H9 (cell line): ENCODE measurements around the gene TECPR2. TPM values are rescaled to one million over a fixed set of nuclear protein-coding genes. Genes with fewer than 3 reads are reported as not detected.

Source experiments
- DNase-seq: peaks from one replicate; pipeline ENCODE4 v3.0.0-alpha.2; 2017
- H2AFZ ChIP-seq: one replicate; pipeline ENCODE4 v1.6.1; 2013; ENCODE audit warnings: mild to moderate bottlenecking, low read length, control low read depth, moderate library complexity
- H2AK5ac ChIP-seq: 2 replicates; pipeline ENCODE4 v1.6.1; 2013; ENCODE audit warnings: low read length, control low read depth, mixed read lengths; ENCODE audit not compliant: insufficient read length
- H2BK120ac ChIP-seq: one replicate; pipeline ENCODE4 v1.6.1; 2013; ENCODE audit warnings: low read depth, mild to moderate bottlenecking, low read length, control low read depth, inconsistent platforms; ENCODE audit not compliant: poor library complexity, severe bottlenecking
- H2BK12ac ChIP-seq: 2 replicates; pipeline ENCODE4 v1.6.1; 2013; ENCODE audit warnings: low read length, control low read depth, mixed read lengths, low read depth; ENCODE audit not compliant: insufficient read length
- H2BK15ac ChIP-seq: 2 replicates; pipeline ENCODE4 v1.6.1; 2013; ENCODE audit warnings: low read depth, low read length, control low read depth
- H2BK20ac ChIP-seq: one replicate; pipeline ENCODE4 v1.6.1; 2013; ENCODE audit warnings: low read depth, mild to moderate bottlenecking, low read length, control low read depth, inconsistent platforms; ENCODE audit not compliant: poor library complexity, severe bottlenecking
- H2BK5ac ChIP-seq: 2 replicates; pipeline ENCODE4 v1.6.1; 2013; ENCODE audit warnings: low read length, control low read depth, mixed read lengths; ENCODE audit not compliant: insufficient read length
- H3K14ac ChIP-seq: 2 replicates; pipeline ENCODE4 v1.6.1; 2013; ENCODE audit warnings: low read length, control low read depth; ENCODE audit not compliant: insufficient read depth
- H3K18ac ChIP-seq: 2 replicates; pipeline ENCODE4 v1.6.1; 2013; ENCODE audit warnings: low read depth, mild to moderate bottlenecking, mixed read lengths, low read length, control low read depth; ENCODE audit not compliant: insufficient read length
- H3K23ac ChIP-seq: 2 replicates; pipeline ENCODE4 v1.6.1; 2013; ENCODE audit warnings: low read length, control low read depth, mixed read lengths, low read depth; ENCODE audit not compliant: insufficient read length
- H3K23me2 ChIP-seq: 2 replicates; pipeline ENCODE4 v1.6.1; 2013; ENCODE audit warnings: low read depth, mild to moderate bottlenecking, mixed read lengths, low read length, control low read depth; ENCODE audit not compliant: insufficient read length, poor library complexity, severe bottlenecking
- H3K27ac ChIP-seq: 2 replicates; pipeline ENCODE4 v1.5.1; 2013; ENCODE audit warnings: low read length, control low read depth, mixed read lengths, low read depth; ENCODE audit not compliant: insufficient read length
- H3K27me3 ChIP-seq: 2 replicates; pipeline ENCODE4 v1.6.1; 2013; ENCODE audit warnings: low read length, control low read depth, inconsistent platforms; ENCODE audit not compliant: insufficient read depth
- H3K4ac ChIP-seq: 2 replicates; pipeline ENCODE4 v1.6.1; 2013; ENCODE audit warnings: low read depth, mild to moderate bottlenecking, control low read depth, inconsistent platforms, low read length, moderate library complexity
- H3K4me1 ChIP-seq: 2 replicates; pipeline ENCODE4 v1.6.1; 2013; ENCODE audit warnings: low read length, control low read depth, inconsistent platforms; ENCODE audit not compliant: insufficient read depth
- H3K4me2 ChIP-seq: 2 replicates; pipeline ENCODE4 v1.6.1; 2013; ENCODE audit warnings: low read length, control low read depth, mixed read lengths; ENCODE audit not compliant: insufficient read length, insufficient read depth
- H3K56ac ChIP-seq: 2 replicates; pipeline ENCODE4 v1.6.1; 2013; ENCODE audit warnings: low read depth, mild to moderate bottlenecking, mixed read lengths, low read length, control low read depth; ENCODE audit not compliant: insufficient read length
- H3K79me1 ChIP-seq: 2 replicates; pipeline ENCODE4 v1.6.1; 2013; ENCODE audit warnings: low read depth, mild to moderate bottlenecking, moderate library complexity, low read length, control low read depth, inconsistent platforms; ENCODE audit not compliant: insufficient read depth, poor library complexity, severe bottlenecking
- H3K79me2 ChIP-seq: 2 replicates; pipeline ENCODE4 v1.6.1; 2013; ENCODE audit warnings: low read length, control low read depth, inconsistent platforms; ENCODE audit not compliant: insufficient read depth
- H3K9ac ChIP-seq: 2 replicates; pipeline ENCODE4 v1.6.1; 2013; ENCODE audit warnings: low read length, control low read depth, mixed read lengths; ENCODE audit not compliant: insufficient read length; ENCODE audit errors: extremely low read depth
- H3K9me3 ChIP-seq: one replicate; pipeline ENCODE4 v1.6.1; 2013; ENCODE audit warnings: low read depth, low read length, inconsistent platforms; ENCODE audit not compliant: control insufficient read depth
- H3T11ph ChIP-seq: one replicate; pipeline ENCODE4 v1.6.1; 2013; ENCODE audit warnings: mild to moderate bottlenecking, low read length, control low read depth, inconsistent platforms
- H4K20me1 ChIP-seq: one replicate; pipeline ENCODE4 v1.6.1; 2013; ENCODE audit not compliant: control insufficient read depth, insufficient read length, insufficient read depth
- H4K5ac ChIP-seq: 2 replicates; pipeline ENCODE4 v1.6.1; 2013; ENCODE audit warnings: low read depth, mild to moderate bottlenecking, mixed read lengths, low read length, control low read depth; ENCODE audit not compliant: insufficient read length
- H4K8ac ChIP-seq: replicated peaks from 2 replicates; pipeline ENCODE4 v1.6.1; 2013; ENCODE audit warnings: low read length, control low read depth, mixed read lengths, low read depth; ENCODE audit not compliant: insufficient read length
- H4K91ac ChIP-seq: 2 replicates; pipeline ENCODE4 v1.6.1; 2013; ENCODE audit warnings: low read depth, mild to moderate bottlenecking, moderate library complexity, mixed read lengths, low read length, control low read depth; ENCODE audit not compliant: insufficient read length
- H3K27ac Mint-ChIP-seq, 3 experiments: 2 replicates in 2 of 3; 3 replicates in 1 of 3; pipeline ENCODE4 v1.8.0; 2020 to 2021; ENCODE audit warnings: mixed read lengths in 3 of 3, mild to moderate bottlenecking in 1 of 3, moderate library complexity in 1 of 3
- H3K27me3 Mint-ChIP-seq: 2 replicates; pipeline ENCODE4 v1.8.0; 2021; ENCODE audit warnings: low read depth, mild to moderate bottlenecking, moderate library complexity, mixed read lengths
- H3K36me3 Mint-ChIP-seq, 3 experiments: 2 replicates in 2 of 3; 3 replicates in 1 of 3; pipeline ENCODE4 v1.8.0; 2020 to 2021; ENCODE audit warnings: low read depth in 3 of 3, mixed read lengths in 3 of 3; ENCODE audit not compliant: insufficient read depth in 1 of 3
- H3K4me1 Mint-ChIP-seq, 2 experiments: 2 replicates each; pipeline ENCODE4 v1.8.0; 2020; ENCODE audit warnings: mixed read lengths in 2 of 2
- H3K4me3 Mint-ChIP-seq, 2 experiments: 2 replicates in 1 of 2; 3 replicates in 1 of 2; pipeline ENCODE4 v1.8.0; 2020 to 2021; ENCODE audit warnings: mild to moderate bottlenecking in 2 of 2, mixed read lengths in 2 of 2, moderate library complexity in 1 of 2
- H3K9me3 Mint-ChIP-seq, 2 experiments: 2 replicates in 1 of 2; 3 replicates in 1 of 2; pipeline ENCODE4 v1.8.0; 2020; ENCODE audit warnings: mild to moderate bottlenecking in 2 of 2, mixed read lengths in 2 of 2, moderate library complexity in 1 of 2
- WGBS: extraction: QIAGEN DNeasy Blood & Tissue Kit; methylation state at CpG from one replicate; pipeline ENCODE4 v1.1.7; 2013; ENCODE audit warnings: missing lambda C conversion rate, low lambda C conversion rate, mixed read lengths; ENCODE audit not compliant: insufficient read length; ENCODE audit errors: extremely low coverage; 5-methylcytosine and 5-hydroxymethylcytosine counted together
- total RNA-seq: library from RNA; stranded (reverse); gene quantifications from 2 replicates; pipeline ENCODE4 v1.2.1, GENCODE V29; 2021
- TF ChIP-seq, protein P1 (sequence below): fragments of 200-600 bp; sonication (generic); conservative IDR thresholded peaks from 3 replicates; pipeline ENCODE4 v1.8.0; 2021; ENCODE audit warnings: antibody characterized with exemption, mild to moderate bottlenecking

The TECPR2 gene
- total RNA-seq, 1 experiment from 2014 or later, result 15.4 TPM

DNA sequence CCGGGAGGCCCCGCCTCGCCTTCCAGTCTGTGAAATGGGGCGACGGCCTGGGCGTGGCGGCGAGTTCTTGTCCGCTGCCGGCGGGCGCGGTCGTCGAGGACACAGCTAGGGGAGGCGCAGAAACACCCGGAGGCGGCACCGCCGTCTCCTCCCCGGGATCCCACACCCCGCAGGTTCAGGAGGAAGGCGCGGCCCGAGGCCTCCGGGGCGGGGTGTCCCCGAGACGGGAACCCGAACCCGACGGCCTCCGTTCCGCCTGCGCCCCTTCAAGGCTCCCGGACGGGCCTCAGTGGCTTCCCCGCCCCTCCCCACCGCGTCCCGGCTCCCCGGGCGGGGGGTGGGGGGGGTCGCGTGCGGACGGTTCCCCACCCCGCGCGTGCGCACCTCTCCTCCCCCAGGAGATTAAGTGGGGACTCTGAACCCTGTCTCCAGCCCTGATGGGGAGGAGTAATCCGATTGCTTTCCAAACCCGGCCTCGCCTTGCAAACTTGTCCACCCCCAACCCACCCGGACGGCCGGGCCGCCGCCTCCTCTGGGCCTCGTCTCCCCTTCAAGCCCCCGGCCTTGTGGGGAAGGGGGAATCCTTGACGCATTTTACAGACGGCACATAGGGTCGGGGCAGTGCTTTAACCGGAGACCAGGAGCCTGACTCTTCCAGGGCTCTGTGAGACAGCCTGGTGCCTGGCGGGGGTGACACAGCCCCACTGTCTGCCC lies 182.2 kb downstream of the TECPR2 start:
- no peaks in the 10 kb centered on the region for H4K20me1 ChIP-seq
- no peak overlapping the region for H3K9ac ChIP-seq
- no peak overlapping the region for H2AFZ ChIP-seq
- H3K4ac ChIP-seq, result no peak overlapping the region
- Mint-ChIP-seq H3K27me3 (peaks cover 16% of the 10 kb centered on the region), H3K9me3 (no peaks in the 10 kb centered on the region), H3K27ac (peak overlapping the region; percentile 52 to 61 (median 55); a peak in 3 of 7 replicates), H3K4me1 (peaks cover 22 to 27% of the 10 kb centered on the region in 2 experiments), H3K36me3 (peaks cover 0 to 1% (median 0%) of the 10 kb centered on the region in 3 experiments; a peak in 1 of 7 replicates), H3K4me3 (peak overlapping the region; percentile 56 to 73)
- H3K79me1 ChIP-seq, result no peaks in the 10 kb centered on the region
- H3K9me3 ChIP-seq, result no peaks in the 10 kb centered on the region
- H3K79me2 ChIP-seq, result no peaks in the 10 kb centered on the region
- H3K4me2 ChIP-seq, result peak overlapping the region; percentile 22
- H3K4me1 ChIP-seq, result no peaks in the 10 kb centered on the region
- no peak overlapping the region for H3K14ac ChIP-seq
- H4K91ac ChIP-seq, result no peak overlapping the region
- H2BK20ac ChIP-seq, result no peak overlapping the region
- no peak overlapping the region for H4K5ac ChIP-seq
- DNase-seq, result no peak
- TF ChIP-seq, protein P1, sequence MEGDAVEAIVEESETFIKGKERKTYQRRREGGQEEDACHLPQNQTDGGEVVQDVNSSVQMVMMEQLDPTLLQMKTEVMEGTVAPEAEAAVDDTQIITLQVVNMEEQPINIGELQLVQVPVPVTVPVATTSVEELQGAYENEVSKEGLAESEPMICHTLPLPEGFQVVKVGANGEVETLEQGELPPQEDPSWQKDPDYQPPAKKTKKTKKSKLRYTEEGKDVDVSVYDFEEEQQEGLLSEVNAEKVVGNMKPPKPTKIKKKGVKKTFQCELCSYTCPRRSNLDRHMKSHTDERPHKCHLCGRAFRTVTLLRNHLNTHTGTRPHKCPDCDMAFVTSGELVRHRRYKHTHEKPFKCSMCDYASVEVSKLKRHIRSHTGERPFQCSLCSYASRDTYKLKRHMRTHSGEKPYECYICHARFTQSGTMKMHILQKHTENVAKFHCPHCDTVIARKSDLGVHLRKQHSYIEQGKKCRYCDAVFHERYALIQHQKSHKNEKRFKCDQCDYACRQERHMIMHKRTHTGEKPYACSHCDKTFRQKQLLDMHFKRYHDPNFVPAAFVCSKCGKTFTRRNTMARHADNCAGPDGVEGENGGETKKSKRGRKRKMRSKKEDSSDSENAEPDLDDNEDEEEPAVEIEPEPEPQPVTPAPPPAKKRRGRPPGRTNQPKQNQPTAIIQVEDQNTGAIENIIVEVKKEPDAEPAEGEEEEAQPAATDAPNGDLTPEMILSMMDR, result no peak
- no peak overlapping the region for H3K18ac ChIP-seq
- H2BK5ac ChIP-seq, result no peak overlapping the region
- H3K56ac ChIP-seq, result no peak overlapping the region
- no peak overlapping the region for H2BK12ac ChIP-seq
- no peak overlapping the region for H2BK120ac ChIP-seq
- H3K27me3 ChIP-seq, result no peaks in the 10 kb centered on the region
- no peak overlapping the region for H3T11ph ChIP-seq
- no peak overlapping the region for H2BK15ac ChIP-seq
- no CpG with 5 or more reads among the region's 66 CpGs for WGBS
- H2AK5ac ChIP-seq, result no peak overlapping the region
- no peak overlapping the region for H3K23ac ChIP-seq
- H4K8ac ChIP-seq, result no peak overlapping the region
- H3K23me2 ChIP-seq, result no peaks in the 10 kb centered on the region
- H3K27ac ChIP-seq, result no peak overlapping the region
